ENCODE measurements around the gene GPAM.
"Not testable (repeated sequence)": the region's sequence is repeated elsewhere in the genome, so short reads cannot be mapped to it uniquely, and the experiment has no call there.

Gene GPAM

GRCh38 chr10:112229096-112229495 lies 45.5 kb upstream of the GPAM start:
- H4K20me1 ChIP-seq (ENCODE audit: insufficient read depth, low read length): no peaks in the 10 kb centered on the region
- no peak overlapping the region for H3K4me3 ChIP-seq (ENCODE audit: low read length)
- H3K9ac ChIP-seq (ENCODE audit: low read length): no peak overlapping the region
- no peaks in the 10 kb centered on the region for H3K9me2 ChIP-seq (replicated peaks; ENCODE audit: insufficient read depth, low read length)
- H3K4me2 ChIP-seq (ENCODE audit: low read depth, low read length): no peak overlapping the region
- H3K9me3 ChIP-seq (replicated peaks; ENCODE audit: insufficient read depth, low read length): no peaks in the 10 kb centered on the region
- no peaks in the 10 kb centered on the region for H3K36me3 ChIP-seq (replicated peaks; ENCODE audit: insufficient read depth, low read length)
- no peak for DNase-seq
- H3K27me3 ChIP-seq (replicated peaks; ENCODE audit: insufficient read depth, low read length): no peaks in the 10 kb centered on the region
- TF ChIP-seq EZH2 (optimal IDR thresholded peaks at IDR 0.05; ENCODE audit: low read depth, low read length): no peak
- no peak for TF ChIP-seq CTCF (IDR thresholded peaks at IDR 0.05; ENCODE audit: low read length)
- TF ChIP-seq EZH2phosphoT487 (IDR thresholded peaks at IDR 0.05; ENCODE audit: low read length): no peak
- no peak overlapping the region for H3K27ac ChIP-seq (ENCODE audit: low read length)
- no peaks in the 10 kb centered on the region for H3F3A ChIP-seq (ENCODE audit: insufficient read depth, low read length)
- H3K4me1 ChIP-seq (ENCODE audit: low read length): no peaks in the 10 kb centered on the region
- no peak overlapping the region for H2AFZ ChIP-seq (ENCODE audit: low read length)
- H3K79me2 ChIP-seq (ENCODE audit: low read length): no peaks in the 10 kb centered on the region

GRCh38 chr10:112228366-112229088 lies 45.0 kb upstream of the GPAM start:
- not testable (repeated sequence) for H3K9me2 ChIP-seq (replicated peaks; ENCODE audit: insufficient read depth, low read length); DNase-seq; H3K36me3 ChIP-seq (replicated peaks; ENCODE audit: insufficient read depth, low read length); H3K27ac ChIP-seq (ENCODE audit: low read length); H3K9ac ChIP-seq (ENCODE audit: low read length); H4K20me1 ChIP-seq (ENCODE audit: insufficient read depth, low read length); H3F3A ChIP-seq (ENCODE audit: insufficient read depth, low read length); H3K4me2 ChIP-seq (ENCODE audit: low read depth, low read length); H3K9me3 ChIP-seq (replicated peaks; ENCODE audit: insufficient read depth, low read length); H3K27me3 ChIP-seq (replicated peaks; ENCODE audit: insufficient read depth, low read length); H3K4me1 ChIP-seq (ENCODE audit: low read length); H3K79me2 ChIP-seq (ENCODE audit: low read length); H2AFZ ChIP-seq (ENCODE audit: low read length); H3K4me3 ChIP-seq (ENCODE audit: low read length)

- no peak overlapping the region for H3K4me3 ChIP-seq (ENCODE audit: low read length)
- no peaks in the 10 kb centered on the region for H3K79me2 ChIP-seq (ENCODE audit: low read length)
- H4K20me1 ChIP-seq (ENCODE audit: insufficient read depth, low read length): no peaks in the 10 kb centered on the region
- H3K27me3 ChIP-seq (replicated peaks; ENCODE audit: insufficient read depth, low read length): no peaks in the 10 kb centered on the region
- TF ChIP-seq EZH2phosphoT487 (IDR thresholded peaks at IDR 0.05; ENCODE audit: low read length): no peak
- TF ChIP-seq CTCF (IDR thresholded peaks at IDR 0.05; ENCODE audit: low read length): no peak
- no peak for TF ChIP-seq EZH2 (optimal IDR thresholded peaks at IDR 0.05; ENCODE audit: low read depth, low read length)
- no peak overlapping the region for H3K9ac ChIP-seq (ENCODE audit: low read length)
- no peaks in the 10 kb centered on the region for H3K36me3 ChIP-seq (replicated peaks; ENCODE audit: insufficient read depth, low read length)
- no peaks in the 10 kb centered on the region for H3F3A ChIP-seq (ENCODE audit: insufficient read depth, low read length)
- H3K9me3 ChIP-seq (replicated peaks; ENCODE audit: insufficient read depth, low read length): no peaks in the 10 kb centered on the region
- no peaks in the 10 kb centered on the region for H3K9me2 ChIP-seq (replicated peaks; ENCODE audit: insufficient read depth, low read length)
- no peak overlapping the region for H3K27ac ChIP-seq (ENCODE audit: low read length)
- no peaks in the 10 kb centered on the region for H3K4me1 ChIP-seq (ENCODE audit: low read length)
- H2AFZ ChIP-seq (ENCODE audit: low read length): no peak overlapping the region
- no peak overlapping the region for H3K4me2 ChIP-seq (ENCODE audit: low read depth, low read length)
- DNase-seq: no peak
Observed at GRCh38 chr10:112227331-112227987, 43.9 kb upstream of the GPAM start.

All from MM.1S (cell line).